HG02884 (cell line): ENCODE data around the gene ZFYVE9.
"Not testable (repeated sequence)": the region's sequence is repeated elsewhere in the genome, so short reads cannot be mapped to it uniquely, and the experiment has no call there.

Experiments used
- ATAC-seq: cut with Tn5 transposase; IDR thresholded peaks from one replicate; pipeline ENCODE4 v1.9.1; 2021; ENCODE audit warnings: mild to moderate bottlenecking, moderate library complexity; ENCODE audit not compliant: unreplicated experiment

The ZFYVE9 gene

GRCh38 chr1:52364235-52364839, 222.4 kb downstream of the ZFYVE9 start:
- ATAC-seq, result no peak

GRCh38 chr1:52365071-52365745, 223.3 kb downstream of the ZFYVE9 start:
- ATAC-seq, result no peak

- peak; percentile 90 for ATAC-seq
Measured at GRCh38 chr1:52365746-52366516, 224.0 kb downstream of the ZFYVE9 start, which contains the start of gene CC2D1B. CC2D1B (minus strand) TSS chr1:52366205; CDS start chr1:52364620, 1,585 bp downstream.

DNA sequence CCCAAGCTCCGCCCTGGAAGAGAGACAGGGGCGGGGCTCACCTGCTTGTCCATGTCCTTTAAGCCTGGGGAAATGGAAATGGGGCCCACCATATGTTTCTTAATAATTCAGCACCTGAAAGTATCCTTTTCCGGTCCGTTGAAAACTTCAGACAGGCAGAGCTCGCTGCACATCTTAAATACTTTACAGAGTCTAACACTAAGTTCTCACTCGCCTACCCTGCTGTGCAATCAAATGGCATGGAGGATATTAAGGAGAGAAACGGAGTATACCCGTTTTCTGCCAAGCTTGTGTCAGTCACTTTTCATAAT, 224.6 kb downstream of the ZFYVE9 start:
- no peak for ATAC-seq

DNA sequence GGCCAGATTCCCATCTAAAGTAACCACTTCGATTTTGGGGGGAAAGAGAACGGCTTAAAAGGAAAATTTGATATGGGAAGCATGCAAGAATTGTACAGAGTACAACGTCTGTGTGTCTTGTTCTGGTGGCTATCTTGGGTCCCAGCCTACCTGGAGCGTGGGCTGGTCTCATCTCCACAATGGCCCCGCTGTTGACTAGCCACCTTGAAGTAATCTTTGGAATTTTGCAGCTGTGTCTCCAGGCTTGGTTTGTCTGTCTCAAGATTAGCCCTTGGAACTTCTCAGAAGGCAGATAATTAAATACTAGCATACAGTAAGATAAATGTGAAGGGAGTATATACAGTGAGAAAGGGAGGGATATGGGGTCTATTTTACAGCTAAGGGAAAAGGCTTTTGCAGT, 225.4 kb downstream of the ZFYVE9 start:
- ATAC-seq, result no peak

DNA sequence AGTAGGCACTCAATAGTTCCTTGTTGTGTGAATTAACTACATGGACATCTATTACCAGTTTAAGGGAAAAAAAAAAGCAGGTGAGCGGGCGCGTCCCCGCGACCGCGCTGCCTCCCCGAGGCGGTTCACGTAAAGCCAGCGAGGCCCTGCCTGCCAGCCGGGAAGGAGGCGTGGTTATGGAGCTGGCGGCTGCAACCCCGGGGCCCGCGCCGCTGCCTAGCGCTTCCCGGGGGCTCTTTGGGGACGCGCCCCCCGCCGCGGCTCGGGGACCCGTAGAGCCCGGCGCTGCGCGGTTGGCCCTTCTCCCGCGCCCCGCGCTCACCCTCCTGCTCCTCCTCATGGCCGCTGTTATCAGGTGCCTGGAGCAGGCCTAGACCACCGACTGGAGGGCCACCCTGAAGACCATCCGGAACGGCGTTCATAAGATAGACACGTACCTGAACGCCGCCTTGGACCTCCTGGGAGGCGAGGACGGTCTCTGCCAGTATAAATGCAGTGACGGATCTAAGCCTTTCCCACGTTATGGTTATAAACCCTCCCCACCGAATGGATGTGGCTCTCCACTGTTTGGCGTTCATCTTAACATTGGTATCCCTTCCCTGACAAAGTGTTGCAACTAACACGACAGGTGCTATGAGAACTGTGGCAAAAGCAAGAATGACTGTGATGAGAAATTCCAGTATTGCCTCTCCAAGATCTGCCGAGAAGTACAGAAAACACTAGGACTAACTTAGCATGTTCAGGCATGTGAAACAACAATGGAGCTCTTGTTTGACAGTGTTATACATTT, 226.7 kb downstream of the ZFYVE9 start:
- ATAC-seq, result no peak

DNA sequence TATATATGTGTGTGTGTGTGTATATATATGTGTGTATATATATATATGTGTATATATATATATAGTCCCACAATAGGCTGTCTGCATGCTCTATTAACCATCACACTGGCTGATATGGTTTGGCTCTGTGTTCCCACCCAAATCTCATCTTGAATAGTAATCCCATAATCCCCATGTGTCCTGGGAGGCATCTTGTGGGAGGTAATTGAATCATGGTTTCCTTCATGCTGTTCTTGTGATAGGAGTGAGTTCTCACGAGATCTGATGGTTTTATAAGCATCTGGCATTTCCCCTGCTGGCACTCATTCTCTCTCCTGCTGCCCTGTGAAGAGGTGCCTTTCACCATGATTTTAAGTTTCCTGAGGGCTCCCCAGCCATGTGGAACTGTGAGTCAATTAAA, 228.0 kb downstream of the ZFYVE9 start:
- not testable (repeated sequence) for ATAC-seq

DNA sequence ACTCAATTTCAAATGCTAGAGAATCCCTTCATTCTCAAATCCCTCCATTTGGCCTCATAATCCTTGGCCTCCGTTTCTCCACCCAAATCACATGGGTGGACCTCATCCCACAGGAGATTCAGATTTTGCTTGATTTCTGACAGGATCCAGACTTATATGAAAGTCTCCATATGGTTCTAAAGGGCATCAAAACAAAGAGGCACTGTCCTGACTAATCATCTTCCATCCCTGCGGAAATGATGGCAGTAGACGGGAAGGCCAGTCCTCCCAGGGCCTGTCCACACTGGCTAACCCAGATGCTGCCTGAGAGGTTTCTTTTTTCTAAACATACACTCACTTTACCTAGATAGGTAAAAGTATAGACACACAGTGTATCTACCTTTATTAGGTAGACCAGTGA, 243.5 kb downstream of the ZFYVE9 start:
- no peak for ATAC-seq

GRCh38 chr1:52386458-52386857, 244.6 kb downstream of the ZFYVE9 start:
- no peak for ATAC-seq

DNA sequence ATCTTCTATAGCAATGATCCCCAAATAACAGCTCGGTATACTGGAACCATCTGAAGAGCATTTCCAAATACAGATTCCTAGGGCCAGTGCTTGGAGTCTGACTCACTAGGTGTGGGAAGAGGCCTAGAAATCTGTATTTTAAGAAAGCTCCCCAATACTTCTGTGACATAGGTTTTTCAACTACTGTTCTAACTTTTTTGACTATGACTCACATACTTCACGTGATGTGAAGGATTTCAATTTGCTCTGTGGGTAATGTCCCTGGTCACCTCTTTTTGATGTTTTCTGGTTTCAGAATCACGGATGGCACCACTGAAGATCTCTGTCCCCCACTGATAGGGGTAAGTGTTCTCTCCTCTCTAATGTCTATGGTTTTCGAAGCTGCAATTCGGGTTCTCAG, 251.3 kb downstream of the ZFYVE9 start:
- no peak for ATAC-seq
